Muscle of arm (tissue), 12 donors: ENCODE measurements around the gene HOXA5. TPM values are rescaled to one million over a fixed set of nuclear protein-coding genes. Genes with fewer than 3 reads are reported as not detected.

Experiments used
- DNase-seq: peaks from one replicate; pipeline ENCODE4 v3.0.0-alpha.2; 2013
- polyA plus RNA-seq, 12 donors: library from polyadenylated mRNA; unstranded; fragments of 120-200 nt; gene quantifications; one replicate each; pipeline ENCODE4 v1.2.1, GENCODE V29; 2013; ENCODE audit not compliant: insufficient read length in 12 of 12

The HOXA5 gene
- polyA plus RNA-seq, 12 donors: 11.3 to 35.3 (median 17.6) TPM; not detected in 1

DNA sequence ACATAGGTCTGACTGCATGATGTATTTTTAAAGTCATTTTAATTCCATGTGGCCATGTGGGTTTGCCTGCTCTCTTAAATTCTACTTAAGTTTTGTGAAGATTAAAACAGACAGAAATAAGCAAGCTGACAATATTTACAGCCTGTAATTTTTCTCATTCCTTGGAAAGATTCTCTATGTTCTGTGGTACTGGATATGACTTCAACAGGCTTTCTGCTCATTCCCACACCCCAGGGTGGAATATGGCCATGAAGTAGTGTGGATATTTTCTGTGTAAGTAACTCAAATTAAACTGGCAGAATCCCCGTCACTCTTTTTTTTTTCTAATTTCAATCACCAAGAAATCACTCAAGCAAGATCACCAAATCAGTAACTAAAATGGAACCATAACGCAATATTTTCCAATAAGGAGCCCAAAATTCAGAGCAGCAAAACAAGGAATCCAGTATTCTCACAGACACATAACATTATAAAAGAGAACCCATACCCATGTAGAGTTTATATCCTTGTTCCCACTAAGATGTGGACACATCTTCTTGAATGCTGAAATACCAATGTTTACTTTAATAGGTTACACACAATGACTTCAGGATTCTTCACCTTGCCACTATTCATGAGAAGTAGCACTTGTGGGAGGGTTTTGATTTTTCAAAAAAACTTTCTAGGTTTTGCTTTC lies 5.7 kb downstream of the HOXA5 start:
- no peak for DNase-seq

DNA sequence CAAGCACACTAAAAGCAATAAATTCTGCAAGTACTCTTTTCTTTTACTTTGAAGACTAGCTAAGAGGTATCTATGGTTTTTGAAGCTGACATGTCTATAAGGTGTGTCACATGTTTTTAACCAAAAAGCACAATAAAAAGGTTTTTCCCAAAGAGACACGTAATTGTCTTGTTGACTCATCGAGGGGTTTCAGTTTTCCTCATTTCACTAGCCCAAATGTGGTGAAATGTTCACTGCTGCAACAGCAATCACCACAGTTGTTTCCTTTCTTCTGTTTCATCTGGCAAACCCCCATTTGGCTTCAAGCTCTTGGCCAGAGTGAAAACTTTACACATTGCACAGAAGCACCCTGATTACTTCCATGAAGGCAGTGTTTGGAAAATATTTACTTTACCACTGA lies 9.1 kb downstream of the HOXA5 start:
- no peak for DNase-seq

DNA sequence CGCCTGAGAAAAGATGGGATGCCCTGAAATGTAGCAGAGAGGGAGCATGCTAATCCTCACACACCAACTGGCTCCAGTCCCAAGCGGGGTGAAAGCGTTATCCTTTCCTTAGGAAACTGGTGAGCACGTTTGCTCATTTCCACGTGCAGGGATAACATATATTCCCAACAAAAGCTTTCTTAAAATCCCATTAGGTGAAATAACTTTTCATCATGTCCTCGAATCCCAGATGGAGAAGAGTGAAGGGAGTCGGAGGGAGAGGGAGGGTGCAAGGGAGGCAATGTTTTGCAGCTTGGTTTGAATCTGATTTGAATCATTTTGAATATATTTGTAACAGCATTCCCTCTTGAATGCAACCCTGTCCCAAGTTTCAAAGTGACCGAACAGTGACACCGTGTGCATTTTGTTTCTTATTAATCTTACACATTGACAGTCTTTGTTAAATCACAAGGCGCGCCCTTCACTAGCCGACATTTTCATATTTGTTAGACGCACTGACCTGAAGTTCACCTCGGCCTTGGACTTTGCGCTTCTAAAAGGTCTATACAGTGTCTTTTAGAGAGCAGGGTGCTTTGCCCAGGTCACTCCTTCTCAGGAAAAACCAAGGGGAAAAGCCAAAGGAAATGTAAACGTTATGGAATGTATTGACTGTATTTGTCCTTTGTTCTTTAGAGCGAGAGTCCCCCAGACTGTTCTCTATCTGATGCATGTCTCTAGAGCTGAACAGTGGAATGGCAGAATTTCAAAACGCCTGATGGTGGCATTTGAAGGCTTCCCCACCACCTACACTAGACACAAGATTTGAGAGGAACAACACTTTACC lies 9.9 kb downstream of the HOXA5 start:
- no peak for DNase-seq

DNA sequence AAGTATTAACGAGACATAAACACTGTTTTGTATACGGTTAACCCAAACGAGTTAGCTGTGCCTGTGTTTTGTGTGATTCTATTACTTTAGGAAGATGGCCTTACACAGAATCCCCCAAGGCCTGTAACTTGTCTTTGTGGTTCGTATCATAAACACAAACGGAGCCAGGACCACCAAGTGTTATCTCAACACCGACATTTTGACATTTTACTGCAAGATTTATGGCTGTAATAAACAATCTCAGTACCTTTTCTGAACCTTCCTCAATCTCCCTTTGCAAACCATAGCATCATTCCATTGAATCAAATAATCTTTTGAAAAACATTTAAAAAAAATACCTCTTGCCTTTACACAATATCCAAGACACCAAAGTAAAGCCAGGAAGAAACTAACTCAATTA lies 10.5 kb downstream of the HOXA5 start:
- DNase-seq: no peak

DNA sequence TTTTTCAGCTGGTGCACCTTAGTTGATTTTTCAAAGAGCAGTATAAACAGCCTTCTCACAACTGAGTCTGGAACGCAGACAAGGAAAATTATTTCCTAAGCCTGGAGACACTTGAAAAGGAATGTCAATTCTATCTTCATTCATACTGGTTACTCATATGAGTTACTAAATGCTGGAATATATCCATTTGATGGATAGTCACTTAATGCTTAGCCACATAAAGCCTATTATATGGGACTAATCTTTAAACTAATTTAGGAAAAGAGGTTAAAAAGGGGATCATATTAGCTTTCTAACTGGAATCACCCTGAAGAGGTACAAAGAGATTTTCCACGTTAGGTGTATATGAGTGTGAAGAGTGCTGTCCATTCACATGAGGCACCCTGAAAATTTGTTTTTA lies 11.3 kb downstream of the HOXA5 start:
- DNase-seq: no peak

DNA sequence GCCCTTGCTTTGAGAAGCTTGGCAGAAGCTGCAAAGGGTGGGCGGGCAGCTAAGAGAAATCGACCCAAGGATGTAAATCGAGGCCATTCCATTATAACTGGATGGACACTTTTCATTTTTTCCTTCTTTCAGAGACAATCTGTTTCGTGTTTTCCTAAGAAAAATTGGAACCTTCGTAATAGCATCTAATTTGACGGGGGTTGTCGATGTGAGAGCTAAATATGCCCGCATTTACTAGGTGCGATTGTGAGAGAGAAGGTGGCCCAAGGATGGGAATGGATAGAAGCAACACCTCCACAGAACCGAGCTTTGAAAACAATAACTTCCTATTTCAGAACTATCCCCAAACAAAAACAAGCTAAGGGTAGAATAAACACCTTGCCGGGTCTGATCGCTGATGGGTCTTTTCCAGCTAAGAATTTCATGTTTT lies 12.1 kb downstream of the HOXA5 start:
- DNase-seq: no peak

DNA sequence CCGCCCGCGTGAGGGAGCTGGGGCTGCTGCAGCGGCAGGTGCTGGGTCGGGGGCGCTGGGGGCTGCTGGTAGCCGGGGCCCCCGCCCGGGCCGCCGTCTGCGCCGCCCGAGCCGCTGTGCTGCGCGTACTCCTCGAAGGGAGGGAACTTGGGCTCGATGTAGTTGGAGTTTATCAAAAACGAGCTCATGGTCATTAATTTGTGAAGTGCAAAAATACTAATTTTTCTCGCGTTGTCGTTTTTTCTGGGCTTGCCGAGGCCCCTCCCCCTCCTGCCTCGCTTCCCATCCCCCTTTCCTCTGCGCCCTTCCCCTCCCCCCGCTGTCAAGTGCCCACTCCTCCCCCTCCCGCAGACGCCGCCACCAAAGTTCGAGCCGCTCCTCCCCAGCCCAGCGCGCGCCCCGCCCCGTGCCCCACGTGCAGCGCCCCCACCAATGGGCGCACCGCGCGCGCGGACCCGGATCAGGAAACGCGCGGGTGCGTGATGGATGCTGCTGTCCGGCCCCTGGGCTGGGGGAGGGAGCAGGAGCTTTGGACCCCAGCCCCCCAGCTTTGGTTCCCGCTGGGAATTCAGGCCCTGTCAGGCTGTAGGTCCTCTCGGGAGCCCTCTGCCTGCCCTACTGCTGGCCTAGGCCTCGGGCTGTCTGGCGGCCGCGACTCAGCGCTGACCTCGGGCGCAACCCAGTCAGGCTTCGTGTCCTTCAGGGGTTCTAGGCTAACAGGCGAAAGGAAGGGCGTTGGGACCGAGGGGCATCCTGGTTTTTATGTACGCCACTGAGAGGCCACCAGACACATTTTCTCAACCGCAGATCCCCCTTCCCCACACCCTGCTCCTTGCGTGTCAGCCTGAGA lies 12.7 kb downstream of the HOXA5 start, which contains the start of gene HOXA4:
Gene HOXA4 (minus strand): TSS at position 218 of the 850 bp plus-strand sequence. CDS start 24 bp downstream, at position 194.
- DNase-seq: peak; percentile 92

DNA sequence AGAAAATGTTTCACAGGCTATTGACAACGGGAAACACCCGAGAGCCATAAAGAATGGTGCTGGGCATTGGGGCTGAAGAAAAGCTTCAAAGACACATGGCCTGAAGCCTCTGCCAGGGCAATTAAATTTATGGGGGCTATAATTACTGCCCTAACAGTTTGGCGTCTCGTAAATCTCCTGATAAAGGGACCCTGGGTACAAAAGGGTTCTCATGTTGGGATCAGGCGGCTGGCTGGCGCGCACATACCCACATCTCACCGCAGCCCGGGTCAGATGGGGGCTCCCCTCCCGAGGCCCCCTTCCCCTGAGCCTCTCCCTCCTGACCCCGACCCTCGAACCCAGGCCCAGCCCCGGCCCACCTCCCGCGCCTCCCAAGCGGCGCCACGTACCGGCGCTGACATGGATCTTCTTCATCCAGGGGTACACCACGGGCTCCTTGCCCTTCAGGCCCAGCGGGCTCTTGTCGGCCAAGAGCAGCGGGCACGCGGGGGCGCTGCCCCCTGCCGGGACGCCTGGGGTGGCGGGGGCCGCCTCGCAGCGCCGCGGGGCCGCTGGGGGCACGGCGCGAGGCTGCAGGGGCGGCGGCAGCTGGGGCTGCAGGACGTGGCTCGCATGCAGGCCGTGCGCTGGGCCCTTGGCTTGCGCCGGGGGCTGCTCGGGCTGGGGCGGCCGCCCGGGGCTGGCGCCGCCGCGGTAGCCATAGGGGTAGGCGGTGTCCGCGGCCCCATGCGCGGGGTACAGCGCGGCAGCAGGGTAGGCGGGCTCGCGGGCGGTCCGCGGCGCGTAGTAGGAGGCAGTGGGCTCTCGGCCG lies 13.5 kb downstream of the HOXA5 start:
- no peak for DNase-seq

DNA sequence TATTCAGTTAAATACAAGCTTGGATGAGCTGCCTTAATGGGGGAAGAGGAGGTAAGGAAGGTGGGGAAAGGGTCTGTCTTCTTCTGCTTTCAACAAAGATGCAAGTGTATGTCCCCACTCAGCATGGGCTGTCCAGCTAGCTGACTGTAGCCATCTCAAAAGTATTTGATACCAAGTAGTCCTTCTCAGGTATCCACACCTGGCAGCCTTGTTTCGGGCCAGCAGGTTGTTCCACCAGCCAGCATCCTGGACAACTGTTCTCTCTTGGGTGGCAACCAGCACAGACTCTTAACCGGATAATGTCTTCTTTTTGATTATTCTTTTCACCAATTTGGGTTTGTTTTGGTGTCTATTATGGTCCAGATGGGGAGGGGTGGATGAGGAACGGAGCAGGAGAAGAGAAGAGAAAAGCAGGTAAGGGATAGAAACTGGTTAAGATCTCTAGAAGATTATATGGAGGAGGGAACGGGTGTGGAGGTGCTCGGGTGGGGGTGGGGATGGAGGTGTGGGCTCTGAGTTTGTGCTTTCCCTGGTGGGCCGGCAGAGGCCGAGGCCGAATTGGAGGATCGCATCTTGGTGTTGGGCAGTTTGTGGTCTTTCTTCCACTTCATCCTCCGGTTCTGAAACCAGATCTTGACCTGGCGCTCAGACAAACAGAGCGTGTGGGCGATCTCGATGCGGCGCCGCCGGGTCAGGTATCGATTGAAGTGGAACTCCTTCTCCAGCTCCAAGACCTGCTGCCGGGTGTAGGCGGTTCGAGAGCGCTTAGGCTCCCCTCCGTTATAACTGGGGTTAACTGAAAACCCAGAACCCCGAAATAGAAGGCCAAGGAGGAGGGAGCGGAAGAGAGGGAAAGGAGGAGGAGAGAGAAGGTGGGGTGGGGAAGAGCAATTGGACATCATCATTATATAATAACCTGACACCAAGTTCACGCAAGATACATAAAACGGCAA lies 14.4 kb downstream of the HOXA5 start:
- no peak for DNase-seq

DNA sequence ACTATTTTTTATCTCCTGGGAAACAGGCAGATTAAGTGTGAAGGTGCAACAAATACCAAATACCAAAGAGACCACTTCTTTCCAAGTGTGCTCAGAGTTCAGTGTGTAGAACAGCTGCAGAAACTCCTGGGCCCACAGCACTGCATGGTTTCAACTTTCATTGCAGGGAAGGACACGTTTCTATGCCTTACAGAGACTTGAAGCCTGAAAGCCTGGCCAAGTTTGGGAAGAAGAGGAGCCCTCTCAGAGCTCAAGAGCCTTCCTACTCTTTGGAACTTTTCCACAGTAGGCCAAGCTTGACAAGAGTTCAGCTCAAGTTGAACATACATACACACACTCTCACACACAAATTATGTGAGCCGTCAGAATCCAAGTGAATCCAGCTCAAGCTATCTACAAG lies 15.4 kb downstream of the HOXA5 start:
- DNase-seq: no peak

DNA sequence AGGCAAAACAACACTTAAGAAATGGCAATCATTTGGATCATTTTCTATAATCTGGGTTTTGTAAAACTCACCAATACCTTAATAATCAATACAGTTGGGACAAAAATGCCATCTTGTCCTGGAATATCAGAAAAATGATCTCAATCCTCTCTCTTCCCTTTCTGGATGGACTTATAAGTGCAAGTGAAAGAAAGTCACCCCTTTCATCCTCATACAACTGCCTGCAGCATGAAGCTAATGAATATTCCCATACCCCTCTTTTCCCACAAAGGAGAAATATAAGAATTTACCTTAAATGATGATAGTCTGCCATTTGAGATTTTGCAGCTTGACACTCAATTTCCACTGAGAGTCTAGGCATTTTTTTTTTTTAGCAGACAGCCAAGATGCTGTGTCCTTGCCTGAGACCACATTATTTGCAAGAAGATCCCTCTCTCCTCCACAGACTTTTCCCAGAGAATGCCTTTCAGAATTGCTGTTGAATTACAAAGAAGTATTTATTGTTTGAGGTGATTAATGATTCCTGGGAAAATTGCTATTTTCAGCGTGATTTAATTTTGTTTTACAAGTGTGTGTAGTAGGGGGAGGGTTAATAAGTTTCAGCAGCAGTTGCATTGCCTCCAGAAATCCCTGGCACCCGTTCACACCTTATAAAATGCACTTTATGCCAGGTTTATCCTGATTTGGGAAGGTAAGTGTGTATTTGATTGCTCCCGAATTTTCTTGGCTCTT lies 16.7 kb downstream of the HOXA5 start:
- DNase-seq: no peak

DNA sequence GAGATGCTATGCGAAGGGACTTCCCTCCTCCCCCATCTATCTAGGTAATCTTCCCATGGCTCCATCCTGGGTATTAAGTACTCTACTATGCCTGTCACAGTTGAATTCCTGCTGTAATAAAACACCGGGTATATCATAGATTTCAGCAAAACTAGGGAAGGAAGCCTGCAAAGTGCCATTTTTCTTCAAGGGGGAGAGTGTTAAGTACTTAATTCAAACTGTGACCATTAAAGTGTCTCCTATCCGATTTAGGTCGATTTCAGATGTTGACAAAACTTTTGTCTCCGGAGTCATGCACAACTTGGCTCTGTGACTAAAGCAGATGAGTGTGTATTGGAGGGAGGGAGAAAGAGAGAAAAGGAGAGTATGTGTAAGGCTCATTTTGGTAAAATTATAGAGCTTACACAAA lies 17.5 kb downstream of the HOXA5 start:
- no peak for DNase-seq

DNA sequence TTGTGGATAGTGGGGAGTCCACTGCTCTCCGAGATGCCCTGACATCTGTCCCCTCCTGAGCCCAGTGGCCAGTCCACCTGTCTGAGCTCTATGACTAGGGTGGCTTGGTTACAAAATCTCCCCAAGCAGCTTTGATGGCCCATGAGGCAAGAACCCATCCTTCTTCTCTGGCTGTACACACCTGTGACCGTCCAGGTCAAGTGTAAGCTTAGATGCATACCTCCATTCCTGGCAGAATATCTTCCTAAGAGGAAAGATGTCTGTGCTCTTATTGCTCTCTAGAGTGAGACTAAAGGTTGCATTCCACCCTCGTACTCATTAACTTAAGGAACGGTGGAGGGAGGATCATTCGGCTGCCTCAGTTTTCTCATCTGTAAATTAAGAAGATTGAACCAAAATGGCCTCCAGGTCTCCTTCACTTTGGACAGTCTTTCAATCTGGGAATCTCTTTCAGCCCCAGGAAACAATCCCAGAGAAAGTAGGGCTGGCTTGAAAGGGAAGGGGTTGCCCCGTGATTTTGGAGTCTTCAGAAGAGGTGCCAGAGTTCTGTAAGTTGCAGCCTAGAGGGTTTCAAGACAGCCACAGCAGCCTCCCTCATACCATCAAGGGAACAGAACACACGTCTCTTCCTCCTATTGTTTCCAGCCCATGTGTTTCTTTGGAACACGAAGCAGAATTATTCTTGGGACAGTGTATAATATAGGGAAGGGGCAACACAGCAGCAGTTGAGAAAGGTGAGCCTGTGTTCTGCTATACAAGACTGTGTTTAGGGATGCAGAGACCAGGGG lies 18.4 kb downstream of the HOXA5 start:
- DNase-seq: no peak

DNA sequence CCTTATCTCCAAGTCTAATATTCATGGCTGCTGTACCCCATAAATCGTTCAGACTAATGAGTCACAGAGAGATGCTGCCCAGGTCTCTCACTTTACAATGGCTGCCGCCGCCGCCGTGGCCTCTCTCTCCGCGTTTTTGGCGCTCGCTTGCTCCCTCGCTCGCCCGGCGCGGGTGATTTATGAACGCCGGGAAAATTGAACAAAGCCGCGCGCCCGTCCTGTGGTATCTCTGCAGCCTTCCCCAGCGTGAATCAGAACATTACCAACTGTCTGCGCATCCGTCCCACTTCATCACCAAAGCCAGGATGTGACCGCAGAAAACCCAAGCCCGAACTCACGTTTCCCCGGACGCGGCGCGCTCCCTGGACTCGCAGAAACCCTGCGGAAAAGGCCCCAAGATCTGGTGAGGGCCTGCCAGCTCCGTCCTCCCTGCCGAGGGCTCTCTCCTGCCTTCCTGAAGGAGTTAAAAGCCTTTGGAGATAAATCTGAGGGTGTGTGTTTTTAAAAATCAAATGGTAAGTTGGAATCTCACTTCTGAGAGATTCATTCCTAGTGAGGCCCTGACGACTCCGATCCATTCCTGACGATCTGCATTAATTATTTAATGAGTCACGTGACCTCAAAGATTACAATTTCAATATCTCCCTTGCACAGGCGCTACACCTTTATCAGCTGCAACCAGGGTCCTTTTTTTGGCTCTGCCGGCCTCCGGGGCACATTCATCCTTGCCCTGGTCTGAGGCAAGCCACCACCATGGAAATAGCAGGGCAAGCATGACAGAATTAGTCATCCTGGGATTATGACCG lies 19.2 kb downstream of the HOXA5 start:
- no peak for DNase-seq

DNA sequence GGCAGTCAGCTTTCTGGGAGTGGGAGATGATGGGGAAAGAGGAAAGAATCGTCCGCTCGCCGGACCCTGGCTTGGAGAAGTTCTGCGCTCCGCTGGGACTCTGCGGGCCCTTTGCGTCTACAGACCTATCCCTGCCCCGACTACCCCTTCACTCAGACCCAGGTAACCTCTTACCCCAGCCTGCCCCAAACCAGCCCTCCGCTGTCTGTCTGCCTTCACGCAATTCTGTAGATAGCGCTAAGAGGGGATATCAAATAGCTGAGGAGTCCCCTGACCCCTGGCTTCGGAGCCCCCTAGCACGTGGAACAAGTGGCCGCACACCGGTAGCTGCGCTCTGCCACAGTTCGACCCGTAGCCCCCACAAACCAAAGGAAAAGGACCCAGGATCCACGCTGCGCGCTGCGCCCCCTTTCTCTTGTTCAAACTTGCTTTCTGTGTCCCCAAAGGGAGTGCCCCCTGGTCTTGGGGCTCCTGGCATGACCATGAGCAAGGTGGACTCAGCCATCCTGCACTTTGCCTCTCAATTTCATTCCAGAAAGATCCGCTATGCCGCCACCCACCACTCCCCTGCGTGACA lies 19.9 kb downstream of the HOXA5 start:
- no peak for DNase-seq

DNA sequence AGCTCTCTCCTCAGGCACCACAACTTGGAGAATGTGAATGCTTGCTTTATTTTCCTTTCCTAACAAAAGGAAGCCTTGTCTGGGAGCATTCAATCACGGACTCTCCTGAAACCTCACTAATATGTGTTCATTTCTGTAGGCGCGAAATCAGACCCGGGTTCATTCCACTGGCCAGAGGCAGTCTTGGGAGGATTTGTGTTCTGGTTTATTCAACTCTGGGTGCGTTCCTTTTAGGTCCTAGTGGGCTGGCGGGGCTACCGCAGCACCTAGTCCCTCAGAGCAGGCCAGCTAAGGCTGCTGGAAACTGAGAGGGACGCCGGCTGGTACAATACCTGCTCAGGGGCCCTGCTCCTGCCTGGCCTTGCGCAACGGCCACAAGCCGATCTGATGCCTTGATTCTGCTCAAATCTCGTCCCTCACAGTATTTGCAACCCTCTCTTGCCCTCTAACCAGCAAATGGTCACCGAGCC lies 20.4 kb downstream of the HOXA5 start:
- DNase-seq: no peak
